ENCODE results near the gene ALDH1L1. TPM values are rescaled to one million over a fixed set of nuclear protein-coding genes. Genes with fewer than 3 reads are reported as not detected.

The ALDH1L1 gene
- total RNA-seq, 1 donor from 2014 or later, result 1.6 TPM

DNA sequence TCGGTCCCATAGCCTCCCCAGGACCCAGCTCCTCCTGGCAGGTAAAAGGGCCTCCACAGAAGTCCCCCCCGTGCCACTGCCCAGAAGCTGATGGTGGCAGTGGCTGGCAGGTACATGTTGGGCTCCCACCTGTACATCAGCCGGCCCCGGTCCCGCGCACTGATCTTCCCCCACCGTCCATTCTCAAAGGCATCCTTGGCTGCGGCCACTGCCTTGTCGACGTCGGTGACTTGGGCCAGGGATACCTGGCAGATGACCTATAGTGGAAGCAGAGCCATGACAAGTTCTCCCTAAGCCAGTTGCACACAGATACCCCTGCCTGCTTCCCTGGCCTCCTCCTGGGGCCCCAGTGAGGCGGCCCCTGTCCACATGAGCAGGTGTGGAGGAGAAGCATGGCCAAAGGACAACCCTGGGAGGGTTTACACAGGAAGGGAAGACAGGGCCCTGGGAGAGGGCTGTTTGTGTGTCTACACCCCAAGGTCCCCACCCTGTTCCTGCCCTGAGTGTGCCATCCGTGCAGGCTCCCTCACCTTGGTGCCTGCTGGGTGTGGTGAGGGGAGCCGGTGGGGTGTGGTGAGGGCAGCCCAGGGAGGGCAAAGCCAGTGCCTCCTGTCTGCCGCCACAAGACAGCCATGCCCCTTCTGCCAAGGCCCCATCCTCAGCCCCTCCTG, 44.8 kb downstream of the ALDH1L1 start:
- FAIRE-seq (no peak), DNase-seq (ENCODE audit: low spot score in 2 of 2) (no peak)

DNA sequence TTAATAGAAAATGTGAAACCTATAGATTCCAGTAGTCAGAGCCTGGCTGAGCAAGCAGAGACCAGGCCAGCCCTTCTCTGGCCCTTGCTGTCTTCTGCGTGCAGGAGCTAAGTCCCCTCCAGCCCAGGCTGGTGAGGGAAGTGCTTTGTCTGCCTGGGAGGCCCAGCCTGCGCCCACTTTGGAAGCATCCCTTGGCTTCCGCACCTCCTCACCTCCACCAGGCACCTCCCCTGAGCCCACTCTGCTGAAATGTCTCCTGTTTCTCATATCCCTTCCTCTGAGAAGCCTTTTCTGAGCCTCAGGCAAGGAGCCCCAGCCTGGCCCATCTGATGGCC, 45.3 kb downstream of the ALDH1L1 start:
- FAIRE-seq, result no peak
- DNase-seq (ENCODE audit: low spot score in 2 of 2), result no peak

DNA sequence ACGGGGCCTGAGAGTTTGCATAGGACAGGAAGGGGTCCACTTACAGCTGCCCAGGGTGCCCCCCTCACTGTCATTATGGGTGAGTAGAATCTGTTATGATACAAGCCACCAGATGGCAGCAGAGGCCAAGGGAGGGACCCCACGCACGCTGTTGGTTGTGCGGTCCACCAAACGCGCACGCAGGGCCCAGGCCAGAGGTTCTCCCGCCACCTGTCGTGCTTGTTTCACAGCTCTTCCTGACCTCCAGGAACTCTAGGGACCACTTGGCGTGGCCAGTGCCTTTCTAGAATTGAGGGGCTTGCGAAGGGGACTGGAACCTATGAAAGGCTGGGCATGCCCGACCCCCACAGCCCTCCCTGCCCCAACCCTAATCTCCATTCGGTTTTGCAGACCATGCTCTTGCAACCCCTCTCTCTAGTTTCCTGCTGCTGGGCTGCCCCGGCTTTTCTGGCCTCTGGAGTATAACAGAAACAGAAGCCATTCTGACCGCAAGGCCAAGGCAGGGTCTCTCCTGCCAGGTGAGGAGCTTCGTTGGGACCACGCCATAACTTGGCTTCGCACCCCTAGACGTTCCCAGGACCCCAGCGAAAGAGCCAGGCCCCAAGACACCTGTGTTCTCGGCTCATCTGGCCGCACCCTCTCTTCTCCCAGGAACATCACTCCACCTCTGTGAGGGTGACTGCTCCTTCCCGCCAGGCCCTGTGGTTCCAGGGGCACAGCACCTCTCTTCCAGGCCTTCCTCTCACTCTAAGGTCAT, 46.0 kb downstream of the ALDH1L1 start:
- FAIRE-seq, result no peak
- DNase-seq (ENCODE audit: low spot score in 2 of 2), result peak; percentile 41 to 68

DNA sequence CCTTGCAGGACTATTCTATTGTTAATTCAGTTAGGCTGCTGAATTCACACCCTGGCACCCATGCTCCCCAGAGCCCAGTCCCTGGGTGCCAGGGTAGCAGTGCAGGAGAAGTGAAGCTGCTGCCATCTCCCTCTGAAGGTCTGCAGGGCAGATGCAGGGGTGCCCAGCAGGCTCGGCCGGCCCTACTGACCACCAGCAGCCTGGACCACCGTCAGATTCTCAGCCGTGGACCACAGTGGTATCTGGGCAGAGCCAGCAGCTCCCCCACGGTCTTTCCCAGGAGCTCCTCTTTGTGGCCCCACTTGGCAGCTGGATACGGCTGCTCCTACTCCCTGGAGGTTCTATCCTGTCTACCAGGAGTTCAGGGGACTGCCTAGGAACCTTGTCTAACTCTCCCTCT, 46.8 kb downstream of the ALDH1L1 start:
- FAIRE-seq, result no peak
- no peak for DNase-seq (ENCODE audit: low spot score in 2 of 2)

DNA sequence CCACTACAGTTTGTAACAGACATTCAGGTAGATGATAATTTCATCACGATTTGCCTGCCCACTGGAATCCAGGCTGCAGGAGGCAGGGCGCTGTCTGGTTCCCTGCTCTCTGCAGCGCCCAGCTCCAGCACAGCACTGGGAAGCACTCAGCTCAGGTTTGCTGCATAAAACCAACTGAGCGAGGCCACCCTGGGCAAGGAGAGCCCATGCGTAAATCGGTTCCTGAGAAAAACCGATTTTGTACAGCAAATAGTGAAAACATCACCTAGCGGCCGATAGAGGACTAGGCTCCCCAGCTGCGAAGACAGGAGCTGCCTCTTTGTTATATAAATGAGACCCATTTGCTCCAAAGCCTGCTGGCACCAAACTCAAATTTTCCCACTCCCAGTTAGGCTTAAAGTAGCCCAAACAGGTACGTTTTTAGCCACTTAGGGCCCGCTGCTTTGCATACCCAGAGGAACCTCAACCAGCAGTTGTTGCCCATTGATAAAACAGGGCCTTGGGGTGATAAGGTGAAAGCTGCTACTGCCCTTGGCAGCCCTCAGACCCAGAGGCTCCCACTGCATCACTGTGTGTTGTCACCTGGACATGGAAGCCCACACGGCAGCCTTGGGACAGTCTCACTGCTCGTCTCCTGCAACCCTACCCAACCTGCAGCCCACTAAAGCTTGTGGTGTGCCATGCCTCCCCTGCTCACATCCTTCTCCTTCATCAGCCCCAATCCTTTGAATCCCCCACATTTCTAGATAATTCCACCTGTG, 47.5 kb downstream of the ALDH1L1 start:
- DNase-seq (ENCODE audit: low spot score in 2 of 2) (no peak), FAIRE-seq (no peak)

DNA sequence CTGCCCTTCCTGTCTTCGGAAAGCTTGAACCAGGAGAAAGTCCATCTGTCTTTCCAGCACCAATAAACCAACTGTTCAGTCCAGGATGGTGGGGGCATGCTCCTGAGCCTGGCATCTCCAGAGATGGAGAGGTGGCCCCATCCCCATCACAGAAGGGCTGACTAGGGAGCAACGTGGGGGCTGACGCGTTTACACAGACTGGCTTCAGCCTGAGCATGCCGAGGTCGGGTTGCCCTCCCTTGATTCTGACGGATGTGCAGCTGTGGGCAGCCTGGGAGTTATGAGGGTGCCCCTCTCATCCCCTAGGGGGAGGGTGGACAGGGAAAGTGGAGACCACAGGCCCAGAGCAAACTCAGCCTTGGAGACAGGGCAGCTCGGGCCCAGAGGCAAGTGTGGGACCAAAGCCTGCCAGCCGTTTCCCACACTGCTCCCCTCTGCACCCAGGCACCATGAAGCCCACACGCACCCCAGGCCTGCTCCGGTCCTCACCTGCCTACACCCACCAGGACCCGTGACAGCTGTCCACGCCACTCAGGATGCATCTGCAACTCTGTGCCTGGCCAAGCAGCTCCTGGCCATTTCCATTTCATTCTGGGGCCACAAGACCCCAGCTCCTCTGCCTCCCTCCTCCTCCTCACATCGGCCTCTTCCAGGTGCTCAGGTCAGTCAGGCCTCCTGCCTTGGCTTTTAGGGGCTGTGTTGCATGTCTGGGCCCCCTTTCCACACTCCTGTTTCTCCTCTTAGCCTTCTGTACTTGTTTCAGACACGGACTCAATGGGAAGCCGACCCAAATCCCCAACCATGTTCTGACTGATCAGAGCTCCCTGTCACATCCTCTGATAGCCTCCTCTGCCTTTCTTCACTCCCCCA, 48.3 kb downstream of the ALDH1L1 start:
- DNase-seq (ENCODE audit: low spot score in 2 of 2) (no peak), FAIRE-seq (no peak)

DNA sequence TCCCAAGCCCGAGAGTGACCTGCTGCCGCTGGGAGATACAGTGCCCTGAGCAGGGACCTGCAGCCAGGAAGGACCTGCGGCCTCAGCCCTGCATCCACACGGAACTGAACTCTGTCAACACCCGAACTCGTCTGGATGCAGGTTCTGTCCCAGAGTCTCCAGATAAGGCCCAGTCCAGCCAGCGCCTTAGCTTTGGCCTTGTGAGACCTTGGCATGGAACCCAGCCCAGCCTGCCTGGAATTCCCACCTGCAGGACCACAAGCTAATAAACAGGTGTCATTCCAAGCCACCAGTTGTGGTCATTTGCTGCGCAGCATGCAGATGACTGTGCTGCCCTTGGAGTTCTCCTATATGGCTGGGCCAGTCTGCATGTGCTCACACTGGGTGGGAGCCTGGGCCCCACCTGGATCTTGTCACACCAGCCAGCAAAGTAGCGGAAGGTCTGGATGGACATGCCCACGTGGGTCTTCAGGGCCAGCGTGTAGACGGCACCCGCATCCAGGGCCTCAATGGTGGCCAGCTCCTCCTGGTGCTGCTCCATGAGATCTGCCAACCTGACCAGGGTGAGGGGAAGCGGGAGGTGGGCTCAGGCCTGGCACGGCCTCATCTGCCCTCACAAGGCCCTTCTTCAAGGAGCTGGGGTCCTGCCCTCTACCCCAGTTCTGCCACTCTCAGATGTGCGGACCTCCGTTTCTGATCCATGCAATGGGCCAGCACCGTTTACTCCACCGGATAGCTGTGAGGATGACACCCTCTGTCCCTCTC, 49.2 kb downstream of the ALDH1L1 start:
- DNase-seq (ENCODE audit: low spot score in 2 of 2), result no peak
- no peak for FAIRE-seq

DNA sequence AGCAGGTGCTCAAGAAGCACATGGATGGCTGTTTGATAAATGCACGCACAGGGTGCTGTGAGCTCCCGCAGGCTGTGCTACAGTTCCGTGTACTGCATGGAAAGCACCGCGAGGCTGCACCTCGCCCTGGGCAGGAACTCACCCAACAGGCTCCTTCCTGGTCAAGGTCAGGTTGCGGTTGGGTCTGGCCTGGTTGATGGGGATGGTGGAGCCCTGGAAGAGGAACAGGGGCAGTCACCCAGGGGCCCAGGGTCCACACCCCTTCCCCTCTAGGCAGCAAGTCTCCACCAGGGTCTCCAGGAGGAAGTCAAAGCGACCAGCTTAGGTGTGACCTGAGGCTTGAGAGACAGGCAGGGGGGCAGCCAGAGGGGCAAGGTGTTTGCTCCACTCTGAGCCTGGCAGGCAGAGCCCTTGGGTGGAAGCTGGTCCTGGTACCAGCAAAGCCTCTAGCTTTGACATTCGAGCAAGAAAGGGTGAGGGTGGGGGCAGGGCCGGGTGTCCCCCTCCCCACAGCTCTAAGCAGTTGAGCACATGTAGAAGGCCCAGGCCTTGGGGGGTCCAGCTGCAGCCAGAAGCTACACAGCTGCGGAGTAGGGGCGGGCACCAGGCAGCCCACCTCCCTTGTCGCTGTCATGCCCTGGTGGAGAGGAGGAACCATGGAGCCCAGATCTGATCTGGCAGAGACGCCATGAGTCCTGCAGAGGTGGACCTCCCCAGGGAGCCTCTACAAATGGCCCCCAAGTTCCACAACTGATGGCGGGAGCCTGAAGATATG, 50.1 kb downstream of the ALDH1L1 start:
- DNase-seq (ENCODE audit: low spot score in 2 of 2) (no peak), FAIRE-seq (no peak)

DNA sequence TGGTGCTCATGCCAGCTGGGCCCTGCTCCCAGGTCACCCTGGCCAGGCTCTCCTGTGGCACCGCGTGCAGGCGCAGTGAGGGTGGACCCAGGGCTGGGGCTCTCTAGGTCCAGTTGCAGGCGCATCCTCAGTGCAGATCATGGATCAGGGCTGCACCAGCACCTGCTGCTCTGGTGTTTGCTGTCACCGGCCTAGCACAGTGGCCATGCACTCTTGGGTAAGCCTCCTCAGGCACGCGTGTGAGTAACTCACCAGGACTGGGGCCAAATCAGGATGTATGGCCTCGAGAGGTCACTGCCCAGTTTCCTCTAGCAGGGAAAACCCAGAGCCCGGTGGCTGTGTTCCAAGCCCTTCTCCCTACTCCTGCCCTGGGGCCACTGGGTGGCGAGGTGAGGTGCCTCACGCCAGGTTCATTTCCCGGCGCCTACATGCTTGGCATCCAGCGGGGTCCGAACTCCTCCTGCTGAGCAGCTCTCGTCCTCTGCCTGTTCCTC, 50.9 kb downstream of the ALDH1L1 start:
- no peak for FAIRE-seq
- DNase-seq (ENCODE audit: low spot score in 2 of 2), result no peak

DNA sequence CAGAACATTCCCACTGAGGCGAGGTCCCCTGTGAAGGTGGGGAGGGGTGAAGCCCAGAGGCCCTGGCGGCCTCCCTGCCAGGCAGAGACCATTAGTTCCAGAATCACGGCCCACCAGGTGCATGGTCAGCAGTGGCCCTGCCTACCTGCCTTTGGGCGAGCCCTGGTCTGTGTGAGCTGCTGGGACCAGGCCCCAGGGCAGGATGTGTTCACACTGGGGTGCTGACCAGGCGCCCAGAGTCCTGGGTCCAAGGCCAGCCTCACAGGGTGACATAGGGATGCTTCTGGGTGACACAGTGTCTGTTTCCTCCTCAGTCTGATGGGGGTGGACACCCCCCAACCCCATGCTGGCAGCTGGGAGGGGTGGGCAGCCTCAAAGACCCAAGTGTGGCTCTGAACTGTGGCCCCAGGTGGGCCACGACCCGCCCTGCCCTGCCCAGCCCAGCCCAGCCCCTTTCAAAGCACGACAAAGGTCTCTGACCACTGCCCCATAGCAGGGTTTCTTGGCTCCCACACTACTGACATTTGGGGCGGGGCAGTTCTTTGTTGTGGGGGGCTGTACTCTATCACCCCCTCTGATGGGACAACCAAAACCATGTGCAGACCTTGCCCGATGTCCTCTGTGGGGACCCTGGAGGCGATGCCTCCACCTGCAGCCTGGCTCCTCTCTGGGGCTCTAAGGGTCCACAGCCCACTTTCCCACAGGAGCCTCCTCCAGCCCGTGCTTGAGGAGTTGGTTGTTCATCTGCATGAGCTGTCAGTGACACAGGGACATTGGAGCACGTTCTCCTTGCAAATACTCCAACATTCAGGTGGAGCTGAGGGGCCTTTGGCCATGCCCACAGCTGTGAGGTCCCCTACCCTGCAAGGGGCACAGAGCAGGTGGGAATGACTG, 51.6 kb downstream of the ALDH1L1 start:
- FAIRE-seq, result no peak
- no peak for DNase-seq (ENCODE audit: low spot score in 2 of 2)

DNA sequence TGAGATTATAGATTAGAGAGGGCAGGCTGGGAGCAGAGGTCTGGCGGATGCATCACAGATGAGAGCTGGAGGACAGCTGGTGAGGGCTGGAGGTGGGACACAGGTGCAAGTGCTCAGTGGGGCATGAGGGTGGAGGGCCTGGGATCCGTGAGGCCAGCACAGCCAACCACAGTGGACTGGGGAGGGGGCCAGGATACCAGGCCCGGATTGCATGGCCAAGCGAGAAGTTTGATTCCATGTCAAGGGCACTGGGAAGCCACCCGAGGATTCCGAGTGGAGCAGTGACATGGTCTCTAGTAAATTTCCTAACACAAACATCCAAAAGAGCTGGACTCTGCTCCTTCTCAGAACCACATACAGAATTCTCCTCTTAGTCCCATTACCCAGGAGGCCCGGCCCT, 52.5 kb downstream of the ALDH1L1 start:
- DNase-seq (ENCODE audit: low spot score in 2 of 2), result no peak
- no peak for FAIRE-seq

DNA sequence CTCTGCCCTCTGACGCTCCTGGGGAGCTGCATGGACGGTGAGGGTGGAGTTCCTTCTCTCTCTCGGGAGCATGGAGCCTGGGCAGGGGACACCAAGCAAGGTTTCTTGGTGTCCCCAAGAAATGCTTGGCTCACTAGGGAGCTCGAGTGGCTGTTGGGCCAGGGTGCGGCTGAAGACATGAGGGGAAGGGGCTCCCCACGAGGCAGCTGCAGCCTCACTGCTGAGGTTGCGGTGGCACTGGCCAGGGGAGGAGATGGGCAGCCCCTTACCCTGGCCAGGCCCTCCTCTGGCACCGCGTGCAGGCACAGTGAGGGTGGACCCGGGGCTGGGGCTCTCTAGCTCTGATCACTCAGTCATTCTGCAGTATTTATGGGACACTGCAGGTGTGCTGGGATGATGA, 52.9 kb downstream of the ALDH1L1 start:
- DNase-seq (ENCODE audit: low spot score in 2 of 2) (no peak), FAIRE-seq (no peak)

DNA sequence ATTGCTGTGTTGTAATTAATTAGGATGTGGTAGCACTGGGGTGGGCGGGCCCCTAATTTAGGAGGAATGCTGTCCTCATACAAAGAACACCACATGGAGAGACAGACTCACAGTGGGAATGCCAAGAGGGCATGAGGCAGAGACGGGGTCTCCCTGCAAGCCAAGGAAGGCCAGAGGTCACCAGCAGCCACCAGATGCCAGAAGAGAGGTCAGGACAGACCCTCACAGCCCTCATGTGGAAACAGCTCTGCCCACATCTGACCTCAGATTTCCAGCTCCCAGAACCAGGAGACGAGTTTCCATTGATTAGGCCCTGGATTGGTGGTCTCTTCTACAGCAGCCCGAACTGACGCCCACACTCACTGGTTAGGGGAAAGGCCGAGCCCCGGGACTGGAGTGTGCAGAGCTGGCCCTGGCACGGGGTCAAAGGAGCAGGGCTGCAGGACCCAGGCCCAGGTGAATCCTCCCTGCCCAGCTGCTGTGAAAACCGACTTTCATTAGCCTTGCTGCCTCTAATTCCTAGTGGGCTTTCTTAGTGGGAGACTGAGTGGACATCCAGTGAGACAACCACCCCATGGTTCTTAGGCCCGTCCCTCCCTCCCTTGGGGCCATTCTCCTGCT, 53.5 kb downstream of the ALDH1L1 start:
- DNase-seq (ENCODE audit: low spot score in 2 of 2), result no peak
- FAIRE-seq, result no peak

DNA sequence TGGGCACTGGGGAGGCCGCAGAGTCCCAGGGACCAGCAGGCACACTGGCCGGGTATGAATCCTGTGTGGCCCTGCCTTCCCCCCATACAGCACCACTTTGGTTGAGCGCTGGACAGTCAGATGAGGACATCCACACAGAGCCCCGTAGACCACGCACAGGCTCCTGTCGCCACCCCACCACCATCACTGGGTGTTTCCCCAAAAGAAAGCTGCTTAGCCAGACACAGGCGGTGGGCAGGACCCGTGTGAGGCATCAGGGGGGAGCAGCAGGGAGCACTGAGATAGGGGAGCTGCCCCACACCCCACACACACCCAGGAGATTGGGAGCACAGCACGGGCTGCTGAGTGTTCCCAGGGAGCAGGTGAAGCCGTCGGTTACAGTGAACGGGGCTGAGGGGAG, 54.1 kb downstream of the ALDH1L1 start:
- no peak for FAIRE-seq
- no peak for DNase-seq (ENCODE audit: low spot score in 2 of 2)

DNA sequence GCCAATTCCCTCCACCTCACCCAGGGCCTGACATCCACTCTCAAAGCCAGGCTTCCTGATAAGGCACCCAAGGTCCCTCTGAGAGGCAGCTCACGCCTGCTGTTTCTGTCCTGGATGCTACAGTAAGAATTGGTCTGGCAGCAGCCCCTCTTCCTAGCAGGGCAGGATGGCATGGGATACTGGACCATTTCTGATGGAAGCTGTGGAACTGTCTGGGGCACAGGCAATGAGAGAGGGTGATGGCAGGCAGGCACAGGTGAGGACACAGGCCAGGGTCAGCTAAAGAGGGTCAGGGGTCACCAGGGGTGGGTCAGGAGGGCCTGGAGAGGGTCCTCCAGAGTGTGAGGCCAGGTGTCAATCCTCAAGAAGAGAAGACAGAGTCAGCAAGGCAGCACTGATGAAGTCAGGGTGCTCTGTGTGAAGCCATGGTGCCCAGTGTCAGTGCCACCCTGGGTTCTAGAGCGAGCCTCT, 54.6 kb downstream of the ALDH1L1 start:
- DNase-seq (ENCODE audit: low spot score in 2 of 2) (no peak), FAIRE-seq (no peak)

DNA sequence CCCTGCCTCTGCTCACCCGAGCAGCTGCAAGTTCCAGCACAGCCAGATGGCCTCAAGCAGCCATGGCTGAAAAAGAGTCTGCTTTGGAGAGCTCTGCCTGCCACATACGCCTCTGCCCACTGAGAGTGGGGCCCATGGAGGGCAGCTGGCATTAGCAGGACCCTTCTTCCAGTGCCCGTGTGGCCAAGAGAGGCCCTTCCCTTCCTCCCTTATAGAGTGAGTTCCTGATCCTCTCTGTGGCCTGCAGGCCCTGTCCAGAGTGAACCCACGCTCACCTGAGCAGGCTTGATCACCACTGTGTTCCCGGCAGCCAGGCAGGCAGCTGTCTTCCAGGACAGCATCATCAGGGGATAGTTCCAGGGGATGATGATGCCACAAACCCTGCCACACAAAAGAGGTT, 55.0 kb downstream of the ALDH1L1 start:
- DNase-seq (ENCODE audit: low spot score in 2 of 2) (no peak), FAIRE-seq (no peak)

DNA sequence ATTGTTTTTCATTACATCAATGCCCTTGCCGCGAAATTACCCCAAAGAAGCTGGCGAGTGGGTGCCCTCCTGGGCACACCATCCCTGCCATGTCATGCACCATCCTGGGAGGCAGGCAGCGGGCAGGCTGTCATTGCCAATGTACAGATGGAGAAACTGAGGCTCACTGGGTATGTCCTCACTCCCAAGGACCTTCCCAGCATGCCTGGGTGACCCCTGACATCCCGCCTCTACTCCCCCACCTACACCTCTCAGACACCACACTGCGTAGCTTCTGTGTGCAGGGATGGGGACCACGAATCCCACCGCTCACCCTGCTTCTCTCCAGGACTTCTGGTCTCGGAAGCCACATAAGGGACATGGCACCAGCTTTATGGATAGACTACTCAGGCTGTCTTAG, 55.5 kb downstream of the ALDH1L1 start:
- FAIRE-seq (no peak), DNase-seq (ENCODE audit: low spot score in 2 of 2) (no peak)

Data from frontal cortex (tissue), 4 donors.